Astrocyte (in vitro differentiated cells and primary cell): Measurements from ENCODE around the gene LRRC63.

Source experiments
- EZH2 ChIP-seq: IDR thresholded peaks from 2 replicates; pipeline ENCODE4 v1.6.1; 2012; ENCODE audit warnings: mild to moderate bottlenecking, low read length, inconsistent platforms; ENCODE audit not compliant: insufficient read depth
- TF ChIP-seq, protein P1 (sequence below): IDR thresholded peaks from 2 replicates; pipeline ENCODE4 v1.5.1; 2011; ENCODE audit warnings: low read depth, mild to moderate bottlenecking, inconsistent platforms, low read length, moderate library complexity; ENCODE audit not compliant: insufficient read depth

DNA sequence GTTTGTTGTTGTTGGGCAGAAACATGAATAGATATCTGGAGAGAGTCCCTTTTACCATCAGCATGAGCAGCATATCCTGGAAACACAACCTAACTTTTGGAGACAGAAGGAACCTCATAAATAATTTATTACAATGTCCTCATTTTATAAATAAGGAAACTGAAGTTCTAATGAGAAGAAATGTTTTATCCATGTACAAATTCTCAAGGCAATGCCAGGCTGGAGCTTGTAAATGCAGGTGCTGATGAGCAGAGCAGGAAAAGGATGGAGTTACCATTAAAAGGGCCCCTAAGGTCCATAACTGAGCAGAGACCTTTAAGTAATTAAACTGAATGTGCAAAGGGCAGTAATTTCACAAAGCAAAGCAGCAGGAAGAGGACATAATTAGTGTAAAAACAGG is 47.1 kb upstream of the LRRC63 start:
- TF ChIP-seq, protein P1, sequence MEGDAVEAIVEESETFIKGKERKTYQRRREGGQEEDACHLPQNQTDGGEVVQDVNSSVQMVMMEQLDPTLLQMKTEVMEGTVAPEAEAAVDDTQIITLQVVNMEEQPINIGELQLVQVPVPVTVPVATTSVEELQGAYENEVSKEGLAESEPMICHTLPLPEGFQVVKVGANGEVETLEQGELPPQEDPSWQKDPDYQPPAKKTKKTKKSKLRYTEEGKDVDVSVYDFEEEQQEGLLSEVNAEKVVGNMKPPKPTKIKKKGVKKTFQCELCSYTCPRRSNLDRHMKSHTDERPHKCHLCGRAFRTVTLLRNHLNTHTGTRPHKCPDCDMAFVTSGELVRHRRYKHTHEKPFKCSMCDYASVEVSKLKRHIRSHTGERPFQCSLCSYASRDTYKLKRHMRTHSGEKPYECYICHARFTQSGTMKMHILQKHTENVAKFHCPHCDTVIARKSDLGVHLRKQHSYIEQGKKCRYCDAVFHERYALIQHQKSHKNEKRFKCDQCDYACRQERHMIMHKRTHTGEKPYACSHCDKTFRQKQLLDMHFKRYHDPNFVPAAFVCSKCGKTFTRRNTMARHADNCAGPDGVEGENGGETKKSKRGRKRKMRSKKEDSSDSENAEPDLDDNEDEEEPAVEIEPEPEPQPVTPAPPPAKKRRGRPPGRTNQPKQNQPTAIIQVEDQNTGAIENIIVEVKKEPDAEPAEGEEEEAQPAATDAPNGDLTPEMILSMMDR: no peak
- TF ChIP-seq EZH2: no peak
